ENCODE results near the gene SLC22A7.
A peak's percentile ranks its signal among the peaks of the same experiment; 100 is the strongest.

The SLC22A7 gene

GRCh38 chr6:43267619-43268354, 30.3 kb upstream of the SLC22A7 start:
- no peak for DNase-seq (ENCODE audit: low read depth)
- TF ChIP-seq CTCF (IDR thresholded peaks at IDR 0.05; ENCODE audit: insufficient read depth, low read depth, low read length, missing control alignments), result no peak
- H3K4me3 ChIP-seq (ENCODE audit: low read length), result no peak overlapping the region

- H3K4me3 ChIP-seq (ENCODE audit: low read length), result no peak overlapping the region
- TF ChIP-seq CTCF (IDR thresholded peaks at IDR 0.05; ENCODE audit: insufficient read depth, low read depth, low read length, missing control alignments), result no peak
- DNase-seq (ENCODE audit: low read depth), result no peak
Measured at GRCh38 chr6:43268355-43268700, 29.7 kb upstream of the SLC22A7 start.

- TF ChIP-seq CTCF (IDR thresholded peaks at IDR 0.05; ENCODE audit: insufficient read depth, low read depth, low read length, missing control alignments), result no peak
- DNase-seq (ENCODE audit: low read depth), result no peak
- H3K4me3 ChIP-seq (ENCODE audit: low read length), result no peak overlapping the region
Measured at GRCh38 chr6:43268782-43269272, 29.2 kb upstream of the SLC22A7 start.

- peak overlapping the region; percentile 16 for H3K4me3 ChIP-seq (ENCODE audit: low read length)
- no peak for DNase-seq (ENCODE audit: low read depth)
- no peak for TF ChIP-seq CTCF (IDR thresholded peaks at IDR 0.05; ENCODE audit: insufficient read depth, low read depth, low read length, missing control alignments)
Measured at GRCh38 chr6:43269273-43270007, 28.6 kb upstream of the SLC22A7 start.

- no peak overlapping the region for H3K4me3 ChIP-seq (ENCODE audit: low read length)
- DNase-seq (ENCODE audit: low read depth), result no peak
- no peak for TF ChIP-seq CTCF (IDR thresholded peaks at IDR 0.05; ENCODE audit: insufficient read depth, low read depth, low read length, missing control alignments)
Measured at GRCh38 chr6:43271103-43271815, 26.8 kb upstream of the SLC22A7 start.

- TF ChIP-seq CTCF (IDR thresholded peaks at IDR 0.05; ENCODE audit: insufficient read depth, low read depth, low read length, missing control alignments), result no peak
Measured at GRCh38 chr6:43271944-43272343, 26.1 kb upstream of the SLC22A7 start.

More at GRCh38 chr6:43271944-43272343, 26.1 kb upstream of the SLC22A7 start:
- DNase-seq (ENCODE audit: low read depth), result no peak
- no peak overlapping the region for H3K4me3 ChIP-seq (ENCODE audit: low read length)
